ENCODE results near the gene BOK. TPM values are rescaled to one million over a fixed set of nuclear protein-coding genes. Genes with fewer than 3 reads are reported as not detected.
A peak's percentile ranks its signal among the peaks of the same experiment; 100 is the strongest.

Gene BOK
- total and polyA plus RNA-seq, 2 of the 13 experiments (the other 11 are each of a cell fraction or from before 2014, with no cell fraction given): 35.5 to 39.2 TPM

DNA sequence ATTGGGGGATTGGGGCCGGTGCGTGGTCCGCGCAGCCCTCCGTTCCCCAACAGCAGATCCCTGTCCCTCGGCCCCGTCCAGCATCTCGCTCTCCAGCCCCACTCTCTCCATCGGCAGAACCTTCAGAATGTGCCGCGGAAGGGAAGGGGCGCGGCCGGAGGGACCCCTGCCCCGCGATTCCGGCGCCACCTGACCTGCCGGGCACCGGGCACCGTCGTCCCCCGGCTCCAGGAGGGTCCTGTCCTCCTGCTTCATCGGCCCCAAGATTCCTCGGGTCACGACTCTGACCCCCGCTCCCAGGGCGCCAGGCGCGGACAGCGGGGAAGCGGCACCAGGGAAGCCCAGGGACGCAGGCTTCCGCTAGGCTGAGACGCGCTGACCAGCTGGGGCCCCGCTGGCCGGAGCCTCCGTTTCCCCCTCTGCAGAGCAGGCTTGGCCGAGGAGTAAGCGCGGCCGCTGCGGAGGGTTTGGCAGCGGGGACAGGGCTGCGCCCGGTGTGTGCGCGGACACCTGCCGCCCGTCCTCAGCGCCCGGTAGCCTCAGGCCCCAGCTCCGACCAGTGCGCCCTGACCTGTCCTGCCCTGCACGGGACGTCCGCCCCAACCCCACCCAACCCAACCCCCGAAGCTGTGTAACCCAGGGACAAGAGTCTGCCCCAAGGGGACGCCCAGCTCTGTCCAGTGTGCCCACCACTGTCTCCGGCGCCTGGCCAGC, 16.8 kb upstream of the BOK start:
- Histone ChIP-seq H3K27me3 (ENCODE audit: control insufficient read depth in 1 of 2, insufficient read depth in 2 of 2, low read length in 2 of 2) (peaks cover 4 to 29% of the 10 kb centered on the region in 2 experiments; a peak in 4 of 5 replicates), H3K9ac (ENCODE audit: insufficient read depth, low read depth, low read length) (no peak overlapping the region), H2AFZ (ENCODE audit: low read length) (no peak overlapping the region), H3K27ac (ENCODE audit: extremely low read length, insufficient read depth, low read length) (no peak overlapping the region), H3K36me3 (replicated peaks in 1 of 2; ENCODE audit: control insufficient read depth in 1 of 2, insufficient read depth in 2 of 2, low read length in 2 of 2) (no peaks in the 10 kb centered on the region), H4K20me1 (ENCODE audit: insufficient read depth, low read length) (no peaks in the 10 kb centered on the region), H3K9me3 (ENCODE audit: low read length) (no peaks in the 10 kb centered on the region), H3K4me2 (ENCODE audit: low read depth, low read length) (peak overlapping the region; percentile 34; the same call in 1 of the 2 replicates), H3K79me2 (ENCODE audit: insufficient read depth, low read length) (no peaks in the 10 kb centered on the region), H3K4me1 (ENCODE audit: insufficient read depth, low read length) (peaks cover 47% of the 10 kb centered on the region), H3K4me3 (replicated peaks in 1 of 3; ENCODE audit: insufficient read depth in 1 of 3, low read depth in 2 of 3, low read length in 3 of 3) (peak overlapping the region in 1 of 3 experiments; percentile 79; a peak in 1 of 6 replicates)
- 86% methylated on average over 49 of the region's 62 CpGs for WGBS (ENCODE audit: low lambda C conversion rate)
- intact Hi-C loops (cut with micrococcal nuclease; ENCODE audit: unreplicated experiment): no loop called here
- POLR2A ChIA-PET: no interaction called here
- DNase-seq (ENCODE audit: low spot score) (no peak), ATAC-seq (no peak), FAIRE-seq (no peak)
- CTCF ChIA-PET (ENCODE audit: low intra/inter-chr PET ratio, low total read pairs): no interaction called here
- TF ChIP-seq ZNF773 (CRISPR knock-in tag; IDR thresholded peaks at IDR 0.05; ENCODE audit: borderline replicate concordance) (no peak), FIP1L1 (IDR thresholded peaks at IDR 0.05; ENCODE audit: borderline replicate concordance, insufficient read depth, low read depth, low read length) (no peak), ZNF563 (CRISPR knock-in tag; IDR thresholded peaks at IDR 0.05) (peak; percentile 59; the same call in 1 of the 2 replicates), SP140L (CRISPR knock-in tag; IDR thresholded peaks at IDR 0.05; ENCODE audit: borderline replicate concordance) (no peak), EED (CRISPR knock-in tag; IDR thresholded peaks at IDR 0.05) (0 out of 2 replicates have a peak, but pooled peaks have one; percentile 19), KLF11 (CRISPR knock-in tag; IDR thresholded peaks at IDR 0.05) (no peak), ZNF160 (CRISPR knock-in tag; IDR thresholded peaks at IDR 0.05) (no peak), ZNF883 (CRISPR knock-in tag; IDR thresholded peaks at IDR 0.05; ENCODE audit: not compliant biosample characterization) (peak; percentile 29), NCOA5 (CRISPR knock-in tag; IDR thresholded peaks at IDR 0.05) (no peak), ZC3H13 (CRISPR knock-in tag; IDR thresholded peaks at IDR 0.05) (0 out of 2 replicates have a peak, but pooled peaks have one; percentile 25)
- TF ChIP-seq, protein P1, sequence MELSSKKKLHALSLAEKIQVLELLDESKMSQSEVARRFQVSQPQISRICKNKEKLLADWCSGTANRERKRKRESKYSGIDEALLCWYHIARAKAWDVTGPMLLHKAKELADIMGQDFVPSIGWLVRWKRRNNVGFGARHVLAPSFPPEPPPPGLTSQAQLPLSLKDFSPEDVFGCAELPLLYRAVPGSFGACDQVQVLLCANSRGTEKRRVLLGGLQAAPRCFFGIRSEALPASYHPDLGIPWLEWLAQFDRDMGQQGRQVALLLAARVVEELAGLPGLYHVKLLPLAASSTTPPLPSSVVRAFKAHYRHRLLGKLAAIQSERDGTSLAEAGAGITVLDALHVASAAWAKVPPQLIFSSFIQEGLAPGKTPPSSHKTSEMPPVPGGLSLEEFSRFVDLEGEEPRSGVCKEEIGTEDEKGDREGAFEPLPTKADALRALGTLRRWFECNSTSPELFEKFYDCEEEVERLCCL (CRISPR knock-in tag; IDR thresholded peaks at IDR 0.05; ENCODE audit: borderline replicate concordance): no peak
- TF ChIP-seq, protein P2, sequence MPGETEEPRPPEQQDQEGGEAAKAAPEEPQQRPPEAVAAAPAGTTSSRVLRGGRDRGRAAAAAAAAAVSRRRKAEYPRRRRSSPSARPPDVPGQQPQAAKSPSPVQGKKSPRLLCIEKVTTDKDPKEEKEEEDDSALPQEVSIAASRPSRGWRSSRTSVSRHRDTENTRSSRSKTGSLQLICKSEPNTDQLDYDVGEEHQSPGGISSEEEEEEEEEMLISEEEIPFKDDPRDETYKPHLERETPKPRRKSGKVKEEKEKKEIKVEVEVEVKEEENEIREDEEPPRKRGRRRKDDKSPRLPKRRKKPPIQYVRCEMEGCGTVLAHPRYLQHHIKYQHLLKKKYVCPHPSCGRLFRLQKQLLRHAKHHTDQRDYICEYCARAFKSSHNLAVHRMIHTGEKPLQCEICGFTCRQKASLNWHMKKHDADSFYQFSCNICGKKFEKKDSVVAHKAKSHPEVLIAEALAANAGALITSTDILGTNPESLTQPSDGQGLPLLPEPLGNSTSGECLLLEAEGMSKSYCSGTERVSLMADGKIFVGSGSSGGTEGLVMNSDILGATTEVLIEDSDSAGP (CRISPR knock-in tag; IDR thresholded peaks at IDR 0.05; ENCODE audit: borderline replicate concordance): peak; percentile 23; the same call in 1 of the 2 replicates
- TF ChIP-seq, protein P3, sequence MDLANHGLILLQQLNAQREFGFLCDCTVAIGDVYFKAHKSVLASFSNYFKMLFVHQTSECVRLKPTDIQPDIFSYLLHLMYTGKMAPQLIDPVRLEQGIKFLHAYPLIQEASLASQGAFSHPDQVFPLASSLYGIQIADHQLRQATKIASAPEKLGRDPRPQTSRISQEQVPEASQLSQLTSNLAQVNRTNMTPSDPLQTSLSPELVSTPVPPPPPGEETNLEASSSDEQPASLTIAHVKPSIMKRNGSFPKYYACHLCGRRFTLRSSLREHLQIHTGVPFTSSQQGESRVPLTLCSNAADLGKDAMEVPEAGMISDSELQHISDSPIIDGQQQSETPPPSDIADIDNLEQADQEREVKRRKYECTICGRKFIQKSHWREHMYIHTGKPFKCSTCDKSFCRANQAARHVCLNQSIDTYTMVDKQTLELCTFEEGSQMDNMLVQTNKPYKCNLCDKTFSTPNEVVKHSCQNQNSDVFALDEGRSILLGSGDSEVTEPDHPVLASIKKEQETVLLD (CRISPR knock-in tag; IDR thresholded peaks at IDR 0.05; ENCODE audit: low read depth): no peak
- TF ChIP-seq, protein P4, sequence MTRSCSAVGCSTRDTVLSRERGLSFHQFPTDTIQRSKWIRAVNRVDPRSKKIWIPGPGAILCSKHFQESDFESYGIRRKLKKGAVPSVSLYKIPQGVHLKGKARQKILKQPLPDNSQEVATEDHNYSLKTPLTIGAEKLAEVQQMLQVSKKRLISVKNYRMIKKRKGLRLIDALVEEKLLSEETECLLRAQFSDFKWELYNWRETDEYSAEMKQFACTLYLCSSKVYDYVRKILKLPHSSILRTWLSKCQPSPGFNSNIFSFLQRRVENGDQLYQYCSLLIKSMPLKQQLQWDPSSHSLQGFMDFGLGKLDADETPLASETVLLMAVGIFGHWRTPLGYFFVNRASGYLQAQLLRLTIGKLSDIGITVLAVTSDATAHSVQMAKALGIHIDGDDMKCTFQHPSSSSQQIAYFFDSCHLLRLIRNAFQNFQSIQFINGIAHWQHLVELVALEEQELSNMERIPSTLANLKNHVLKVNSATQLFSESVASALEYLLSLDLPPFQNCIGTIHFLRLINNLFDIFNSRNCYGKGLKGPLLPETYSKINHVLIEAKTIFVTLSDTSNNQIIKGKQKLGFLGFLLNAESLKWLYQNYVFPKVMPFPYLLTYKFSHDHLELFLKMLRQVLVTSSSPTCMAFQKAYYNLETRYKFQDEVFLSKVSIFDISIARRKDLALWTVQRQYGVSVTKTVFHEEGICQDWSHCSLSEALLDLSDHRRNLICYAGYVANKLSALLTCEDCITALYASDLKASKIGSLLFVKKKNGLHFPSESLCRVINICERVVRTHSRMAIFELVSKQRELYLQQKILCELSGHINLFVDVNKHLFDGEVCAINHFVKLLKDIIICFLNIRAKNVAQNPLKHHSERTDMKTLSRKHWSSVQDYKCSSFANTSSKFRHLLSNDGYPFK (CRISPR knock-in tag; IDR thresholded peaks at IDR 0.05; ENCODE audit: borderline replicate concordance): no peak
- in situ Hi-C loops (cut with HindIII; ENCODE audit: extremely low pct_ligation_motif_present, low pct_unique_long_range_greater_than_20kb): no loop called here
- no TSS peak for BruUV-seq (replicated peaks)
